Neural crest cell (in vitro differentiated cells): ENCODE data around the gene PVALB. TPM values are rescaled to one million over a fixed set of nuclear protein-coding genes. Genes with fewer than 3 reads are reported as not detected.

Experiments used
- DNase-seq: peaks from one replicate; pipeline ENCODE4 v3.0.0; 2021; ENCODE audit warnings: low read depth, mixed read lengths, low spot score
- H3K27ac Mint-ChIP-seq: one replicate; pipeline ENCODE4 v1.8.0; 2021; ENCODE audit warnings: mild to moderate bottlenecking, mixed read lengths; ENCODE audit not compliant: unreplicated experiment
- H3K27me3 Mint-ChIP-seq: 2 replicates; pipeline ENCODE4 v1.8.0; 2021; ENCODE audit warnings: low read depth, mild to moderate bottlenecking, mixed read lengths
- H3K36me3 Mint-ChIP-seq: 2 replicates; pipeline ENCODE4 v1.8.0; 2021; ENCODE audit warnings: low read depth, mild to moderate bottlenecking, mixed read lengths
- H3K4me1 Mint-ChIP-seq: 2 replicates; pipeline ENCODE4 v1.8.0; 2021; ENCODE audit warnings: mixed read lengths
- H3K4me3 Mint-ChIP-seq: one replicate; pipeline ENCODE4 v1.8.0; 2021; ENCODE audit warnings: mild to moderate bottlenecking, mixed read lengths
- H3K9me3 Mint-ChIP-seq: 2 replicates; pipeline ENCODE4 v1.8.0; 2021; ENCODE audit warnings: mixed read lengths
- CTCF ChIP-seq: fragments of 200-600 bp; sonication (generic); conservative IDR thresholded peaks from 2 replicates; pipeline ENCODE4 v1.5.0; 2021; ENCODE audit warnings: antibody characterized with exemption, mild to moderate bottlenecking
- total RNA-seq: library from RNA; stranded (reverse); gene quantifications from 2 replicates; pipeline ENCODE4 v1.2.1, GENCODE V29; 2021

The PVALB gene
- total RNA-seq, 1 donor from 2014 or later: 0.68 TPM

GRCh38 chr22:36831717-36832116, 14.9 kb upstream of the PVALB start:
- DNase-seq: no peak
- Mint-ChIP-seq H3K4me3 (no peak overlapping the region), H3K4me1 (peaks cover 11% of the 10 kb centered on the region), H3K9me3 (no peaks in the 10 kb centered on the region), H3K36me3 (no peaks in the 10 kb centered on the region), H3K27me3 (peaks cover 6% of the 10 kb centered on the region), H3K27ac (no peak overlapping the region)
- TF ChIP-seq CTCF: no peak

GRCh38 chr22:36831206-36831605, 14.4 kb upstream of the PVALB start:
- H3K9me3 Mint-ChIP-seq: no peaks in the 10 kb centered on the region

GRCh38 chr22:36830601-36831000, 13.8 kb upstream of the PVALB start:
- H3K36me3 Mint-ChIP-seq: no peaks in the 10 kb centered on the region
- H3K4me3 Mint-ChIP-seq: no peak overlapping the region
- no peak overlapping the region for H3K27ac Mint-ChIP-seq
- DNase-seq: no peak
- H3K27me3 Mint-ChIP-seq: peaks cover 6% of the 10 kb centered on the region
- no peaks in the 10 kb centered on the region for H3K9me3 Mint-ChIP-seq
- no peak for TF ChIP-seq CTCF
- H3K4me1 Mint-ChIP-seq: peaks cover 11% of the 10 kb centered on the region

More at GRCh38 chr22:36831206-36831605, 14.4 kb upstream of the PVALB start:
- Mint-ChIP-seq H3K4me1 (peaks cover 11% of the 10 kb centered on the region), H3K4me3 (no peak overlapping the region), H3K27me3 (peaks cover 6% of the 10 kb centered on the region), H3K27ac (no peak overlapping the region), H3K36me3 (no peaks in the 10 kb centered on the region)
- no peak for TF ChIP-seq CTCF
- no peak for DNase-seq

- Mint-ChIP-seq H3K36me3 (no peaks in the 10 kb centered on the region), H3K4me1 (peaks cover 11% of the 10 kb centered on the region), H3K27ac (no peak overlapping the region), H3K9me3 (no peaks in the 10 kb centered on the region), H3K27me3 (peaks cover 6% of the 10 kb centered on the region), H3K4me3 (no peak overlapping the region)
- TF ChIP-seq CTCF: no peak
- DNase-seq: no peak
Measured at GRCh38 chr22:36829370-36830002, 12.7 kb upstream of the PVALB start.

- no peak overlapping the region for H3K27ac Mint-ChIP-seq
- peaks cover 6% of the 10 kb centered on the region for H3K27me3 Mint-ChIP-seq
- no peak overlapping the region for H3K4me3 Mint-ChIP-seq
- no peaks in the 10 kb centered on the region for H3K9me3 Mint-ChIP-seq
- peaks cover 11% of the 10 kb centered on the region for H3K4me1 Mint-ChIP-seq
- DNase-seq: no peak
- no peak for TF ChIP-seq CTCF
- H3K36me3 Mint-ChIP-seq: no peaks in the 10 kb centered on the region
Measured at GRCh38 chr22:36828815-36829214, 12.0 kb upstream of the PVALB start.
